Panc1 (cell line): Measurements from ENCODE around the gene SUSD4.

Experiments used
- CTCF ChIP-seq: fragments of 450-650 bp; IDR thresholded peaks from 2 replicates; pipeline ENCODE4 v1.5.1; 2017; ENCODE audit warnings: mild to moderate bottlenecking
- REST ChIP-seq, 2 experiments: IDR thresholded peaks; 2 replicates each; pipeline ENCODE4 v1.6.1; 2011 to 2012; ENCODE audit warnings: low read depth in 2 of 2, control low read depth in 1 of 2, low read length in 1 of 2, mild to moderate bottlenecking in 1 of 2, moderate library complexity in 1 of 2; ENCODE audit not compliant: insufficient read depth in 1 of 2

DNA sequence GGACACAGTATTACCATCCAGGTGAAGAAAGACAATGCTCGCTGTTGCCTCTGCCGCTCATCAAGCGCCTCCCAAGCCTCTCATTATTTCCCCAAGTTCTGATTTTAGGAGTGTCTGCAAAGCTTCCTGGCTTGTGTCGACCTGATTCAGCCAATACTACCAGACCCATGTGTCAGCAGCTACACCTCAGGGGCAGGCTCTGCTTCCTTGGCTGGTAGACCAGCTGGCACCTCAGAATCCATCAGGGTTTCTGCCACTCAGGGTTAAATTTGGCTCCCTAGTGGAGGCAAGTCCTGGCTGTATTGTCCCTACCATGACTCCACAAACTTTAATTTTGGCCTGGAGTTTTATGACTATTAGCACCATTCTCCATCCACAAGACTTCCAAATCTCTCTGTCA lies 35.4 kb downstream of the SUSD4 start:
- TF ChIP-seq CTCF (no peak), REST (IDR thresholded peaks at IDR 0.05; ENCODE audit: insufficient read depth in 1 of 2, low read depth in 2 of 2, low read length in 1 of 2) (no peak)
